Measurements from ENCODE around the gene KLF7.

Gene KLF7

DNA sequence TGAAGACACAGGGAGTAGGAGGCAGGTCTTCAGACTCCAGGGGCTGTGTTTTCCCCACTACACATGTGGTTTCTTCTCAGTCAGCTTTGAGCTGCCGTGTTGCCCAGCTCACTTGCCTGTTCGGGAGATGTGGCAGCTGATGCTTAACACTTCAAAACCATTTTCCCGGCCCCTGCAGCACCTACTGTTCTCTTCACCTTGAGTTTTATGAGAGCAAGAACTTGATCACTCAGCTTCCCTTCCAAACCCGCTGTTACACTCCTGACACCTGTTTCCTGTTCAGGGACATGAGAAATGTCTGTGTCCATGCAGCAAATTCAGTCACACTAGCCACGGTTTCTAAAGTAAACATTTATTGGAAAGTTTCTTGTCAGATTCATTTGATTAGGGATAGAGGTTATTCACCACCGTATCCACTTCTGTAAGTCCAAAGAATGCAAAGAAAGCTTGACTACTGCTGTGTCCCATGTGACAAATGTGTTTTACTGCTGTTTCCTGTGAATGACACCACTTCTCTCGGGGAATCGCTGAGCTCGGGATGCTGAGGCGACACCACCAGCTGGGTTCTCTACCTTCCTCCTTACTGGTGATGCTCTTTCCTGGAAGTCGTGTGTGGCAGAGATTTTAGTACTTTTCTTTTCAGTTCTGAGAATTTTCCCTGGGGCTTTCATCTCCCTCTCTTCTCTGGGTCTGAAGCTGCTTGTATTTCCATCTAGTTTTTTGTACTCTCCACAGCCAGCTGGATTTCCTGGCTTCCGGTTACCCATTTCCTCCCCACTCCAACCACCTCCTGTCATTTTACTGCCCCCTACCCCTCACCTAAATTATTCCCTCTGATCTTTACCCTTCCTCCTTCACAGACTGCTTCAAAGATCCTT is 91.7 kb downstream of the KLF7 start:
- peaks cover 0 to 20% (median 13%) of the 10 kb centered on the region in 5 donors for H3K4me1 ChIP-seq (ENCODE audit: control insufficient read depth in 5 of 5, insufficient read depth in 5 of 5, low read length in 5 of 5)
- H3K9ac ChIP-seq (ENCODE audit: low read length in 5 of 5), result peak overlapping the region in 1 of 5 donors; percentile 33
- H3K36me3 ChIP-seq (ENCODE audit: control insufficient read depth in 5 of 5, insufficient read depth in 5 of 5, low read length in 5 of 5), result peaks cover 2 to 13% (median 6%) of the 10 kb centered on the region in 5 donors
- H3K4me3 ChIP-seq (ENCODE audit: low read depth in 1 of 5, low read length in 5 of 5), result peak overlapping the region in 2 of 5 donors; percentile 8 to 12
- no peaks in the 10 kb centered on the region for H3K9me3 ChIP-seq (ENCODE audit: control insufficient read depth in 5 of 5, low read length in 5 of 5)
- peak overlapping the region; percentile 58 for H3K27ac ChIP-seq (ENCODE audit: low read depth, low read length)
- H3K27me3 ChIP-seq (ENCODE audit: control insufficient read depth in 5 of 5, insufficient read depth in 4 of 5, low read length in 5 of 5), result no peaks in the 10 kb centered on the region

GRCh38 chr2:207073412-207073800 is 92.3 kb downstream of the KLF7 start:
- H3K4me1 ChIP-seq (ENCODE audit: control insufficient read depth in 5 of 5, insufficient read depth in 5 of 5, low read length in 5 of 5), result peaks cover 0 to 20% (median 13%) of the 10 kb centered on the region in 5 donors
- H3K27me3 ChIP-seq (ENCODE audit: control insufficient read depth in 5 of 5, insufficient read depth in 4 of 5, low read length in 5 of 5), result no peaks in the 10 kb centered on the region
- peaks cover 2 to 7% (median 5%) of the 10 kb centered on the region in 5 donors for H3K36me3 ChIP-seq (ENCODE audit: control insufficient read depth in 5 of 5, insufficient read depth in 5 of 5, low read length in 5 of 5)
- H3K27ac ChIP-seq (ENCODE audit: low read depth, low read length), result no peak overlapping the region
- no peaks in the 10 kb centered on the region for H3K9me3 ChIP-seq (ENCODE audit: control insufficient read depth in 5 of 5, low read length in 5 of 5)
- H3K9ac ChIP-seq (ENCODE audit: low read length in 5 of 5), result no peak overlapping the region
- H3K4me3 ChIP-seq (ENCODE audit: low read depth in 1 of 5, low read length in 5 of 5), result no peak overlapping the region

DNA sequence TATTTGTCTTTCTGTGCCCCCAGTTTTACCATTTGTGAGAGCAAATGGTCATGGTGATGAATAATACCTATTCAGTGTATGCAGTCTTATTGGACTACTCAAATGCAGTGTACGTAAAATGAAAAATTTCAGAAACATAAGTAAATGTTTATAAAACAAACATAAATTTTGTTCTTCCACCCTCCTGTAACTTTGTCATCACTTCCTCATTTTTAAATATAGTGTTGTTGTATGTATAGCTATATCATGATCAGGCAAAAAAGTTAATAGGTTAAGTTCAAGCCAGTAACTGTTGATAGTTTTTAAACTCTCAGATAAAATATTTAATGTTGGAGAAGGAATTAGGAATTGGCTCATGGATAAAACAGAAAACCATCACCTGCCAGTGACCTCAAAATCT is 93.2 kb downstream of the KLF7 start:
- H3K9ac ChIP-seq (ENCODE audit: low read length in 5 of 5), result no peak overlapping the region
- no peak overlapping the region for H3K4me3 ChIP-seq (ENCODE audit: low read depth in 1 of 5, low read length in 5 of 5)
- no peaks in the 10 kb centered on the region for H3K27me3 ChIP-seq (ENCODE audit: control insufficient read depth in 5 of 5, insufficient read depth in 4 of 5, low read length in 5 of 5)
- peaks cover 0 to 3% (median 0%) of the 10 kb centered on the region in 5 donors for H3K36me3 ChIP-seq (ENCODE audit: control insufficient read depth in 5 of 5, insufficient read depth in 5 of 5, low read length in 5 of 5)
- H3K4me1 ChIP-seq (ENCODE audit: control insufficient read depth in 5 of 5, insufficient read depth in 5 of 5, low read length in 5 of 5), result peaks cover 0 to 26% (median 18%) of the 10 kb centered on the region in 5 donors
- H3K9me3 ChIP-seq (ENCODE audit: control insufficient read depth in 5 of 5, low read length in 5 of 5), result no peaks in the 10 kb centered on the region
- no peak overlapping the region for H3K27ac ChIP-seq (ENCODE audit: low read depth, low read length)

GRCh38 chr2:207071820-207072219 is 93.9 kb downstream of the KLF7 start:
- H3K27ac ChIP-seq (ENCODE audit: low read depth, low read length), result no peak overlapping the region

DNA sequence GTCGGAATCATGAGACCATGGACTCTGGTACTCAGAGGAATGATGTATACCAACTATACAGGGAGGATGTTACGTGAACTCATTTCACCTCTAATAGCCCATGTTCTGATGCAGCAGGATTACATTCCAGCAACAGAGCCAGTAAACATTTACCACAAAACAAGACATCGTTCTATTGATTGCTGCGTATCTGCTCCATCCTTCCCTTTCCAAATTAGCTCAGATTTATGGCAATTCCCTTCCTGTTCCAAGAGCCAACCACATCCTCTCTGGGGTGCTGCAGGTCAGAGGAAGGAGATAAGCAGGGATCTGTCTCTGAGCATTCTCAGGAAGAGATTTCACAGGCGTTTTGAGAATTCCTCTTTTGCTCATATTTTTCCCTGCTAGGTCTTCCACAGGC is 98.3 kb downstream of the KLF7 start:
- H3K27me3 ChIP-seq (ENCODE audit: control insufficient read depth in 5 of 5, insufficient read depth in 4 of 5, low read length in 5 of 5), result no peaks in the 10 kb centered on the region
- H3K27ac ChIP-seq (ENCODE audit: low read depth, low read length), result no peak overlapping the region
- no peak overlapping the region for H3K4me3 ChIP-seq (ENCODE audit: low read depth in 1 of 5, low read length in 5 of 5)
- peaks cover 0 to 20% (median 12%) of the 10 kb centered on the region in 5 donors for H3K4me1 ChIP-seq (ENCODE audit: control insufficient read depth in 5 of 5, insufficient read depth in 5 of 5, low read length in 5 of 5)
- H3K9me3 ChIP-seq (ENCODE audit: control insufficient read depth in 5 of 5, low read length in 5 of 5), result no peaks in the 10 kb centered on the region
- H3K36me3 ChIP-seq (ENCODE audit: control insufficient read depth in 5 of 5, insufficient read depth in 5 of 5, low read length in 5 of 5), result no peaks in the 10 kb centered on the region
- H3K9ac ChIP-seq (ENCODE audit: low read length in 5 of 5), result no peak overlapping the region

More at GRCh38 chr2:207071820-207072219, 93.9 kb downstream of the KLF7 start:
- Histone ChIP-seq H3K9me3 (ENCODE audit: control insufficient read depth in 5 of 5, low read length in 5 of 5) (no peaks in the 10 kb centered on the region), H3K27me3 (ENCODE audit: control insufficient read depth in 5 of 5, insufficient read depth in 4 of 5, low read length in 5 of 5) (no peaks in the 10 kb centered on the region), H3K4me1 (ENCODE audit: control insufficient read depth in 5 of 5, insufficient read depth in 5 of 5, low read length in 5 of 5) (peaks cover 0 to 33% (median 25%) of the 10 kb centered on the region in 5 donors), H3K36me3 (ENCODE audit: control insufficient read depth in 5 of 5, insufficient read depth in 5 of 5, low read length in 5 of 5) (peaks cover 0 to under 1% (median 0%) of the 10 kb centered on the region in 5 donors), H3K4me3 (ENCODE audit: low read depth in 1 of 5, low read length in 5 of 5) (no peak overlapping the region), H3K9ac (ENCODE audit: low read length in 5 of 5) (no peak overlapping the region)

GRCh38 chr2:207066791-207067460 is 98.8 kb downstream of the KLF7 start:
- Histone ChIP-seq H3K27ac (ENCODE audit: low read depth, low read length) (no peak overlapping the region), H3K4me1 (ENCODE audit: control insufficient read depth in 5 of 5, insufficient read depth in 5 of 5, low read length in 5 of 5) (peaks cover 0 to 20% (median 12%) of the 10 kb centered on the region in 5 donors), H3K9me3 (ENCODE audit: control insufficient read depth in 5 of 5, low read length in 5 of 5) (no peaks in the 10 kb centered on the region), H3K4me3 (ENCODE audit: low read depth in 1 of 5, low read length in 5 of 5) (no peak overlapping the region), H3K9ac (ENCODE audit: low read length in 5 of 5) (no peak overlapping the region), H3K36me3 (ENCODE audit: control insufficient read depth in 5 of 5, insufficient read depth in 5 of 5, low read length in 5 of 5) (no peaks in the 10 kb centered on the region), H3K27me3 (ENCODE audit: control insufficient read depth in 5 of 5, insufficient read depth in 4 of 5, low read length in 5 of 5) (no peaks in the 10 kb centered on the region)

DNA sequence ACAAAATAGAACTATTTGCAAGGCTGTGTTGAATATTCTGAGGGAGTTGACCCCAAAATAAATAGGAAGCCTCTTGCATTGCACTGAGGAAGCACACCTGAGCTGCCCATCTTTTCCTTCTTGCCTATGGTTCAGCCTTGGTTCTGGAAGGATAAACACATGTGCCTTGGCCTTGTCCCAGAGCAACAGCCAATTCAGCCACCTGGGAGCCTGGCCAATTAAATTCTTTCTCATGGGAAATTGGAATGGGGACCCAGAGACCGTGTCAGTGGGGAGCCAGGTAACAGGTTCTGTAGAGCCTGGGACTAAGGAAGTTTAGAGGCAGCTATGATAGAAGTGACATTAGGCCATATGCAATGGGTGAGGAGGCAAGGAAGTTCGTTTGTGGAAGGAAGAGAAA is 99.6 kb downstream of the KLF7 start:
- Histone ChIP-seq H3K27ac (ENCODE audit: low read depth, low read length) (no peak overlapping the region), H3K4me1 (ENCODE audit: control insufficient read depth in 5 of 5, insufficient read depth in 5 of 5, low read length in 5 of 5) (peaks cover 0 to 20% (median 12%) of the 10 kb centered on the region in 5 donors), H3K9me3 (ENCODE audit: control insufficient read depth in 5 of 5, low read length in 5 of 5) (no peaks in the 10 kb centered on the region), H3K4me3 (ENCODE audit: low read depth in 1 of 5, low read length in 5 of 5) (no peak overlapping the region), H3K36me3 (ENCODE audit: control insufficient read depth in 5 of 5, insufficient read depth in 5 of 5, low read length in 5 of 5) (no peaks in the 10 kb centered on the region), H3K9ac (ENCODE audit: low read length in 5 of 5) (no peak overlapping the region), H3K27me3 (ENCODE audit: control insufficient read depth in 5 of 5, insufficient read depth in 4 of 5, low read length in 5 of 5) (no peaks in the 10 kb centered on the region)

GRCh38 chr2:207064128-207064690 is 101.5 kb downstream of the KLF7 start:
- H3K27ac ChIP-seq (ENCODE audit: low read depth, low read length), result no peak overlapping the region
- H3K27me3 ChIP-seq (ENCODE audit: control insufficient read depth in 5 of 5, insufficient read depth in 4 of 5, low read length in 5 of 5), result no peaks in the 10 kb centered on the region
- H3K4me1 ChIP-seq (ENCODE audit: control insufficient read depth in 5 of 5, insufficient read depth in 5 of 5, low read length in 5 of 5), result peaks cover 0 to 20% (median 12%) of the 10 kb centered on the region in 5 donors
- H3K4me3 ChIP-seq (ENCODE audit: low read depth in 1 of 5, low read length in 5 of 5), result no peak overlapping the region
- H3K36me3 ChIP-seq (ENCODE audit: control insufficient read depth in 5 of 5, insufficient read depth in 5 of 5, low read length in 5 of 5), result no peaks in the 10 kb centered on the region
- no peak overlapping the region for H3K9ac ChIP-seq (ENCODE audit: low read length in 5 of 5)
- no peaks in the 10 kb centered on the region for H3K9me3 ChIP-seq (ENCODE audit: control insufficient read depth in 5 of 5, low read length in 5 of 5)

GRCh38 chr2:207061181-207061580 is 104.6 kb downstream of the KLF7 start:
- Histone ChIP-seq H3K4me3 (ENCODE audit: low read depth in 1 of 5, low read length in 5 of 5) (no peak overlapping the region), H3K27ac (ENCODE audit: low read depth, low read length) (no peak overlapping the region), H3K27me3 (ENCODE audit: control insufficient read depth in 5 of 5, insufficient read depth in 4 of 5, low read length in 5 of 5) (no peaks in the 10 kb centered on the region), H3K9ac (ENCODE audit: low read length in 5 of 5) (no peak overlapping the region), H3K36me3 (ENCODE audit: control insufficient read depth in 5 of 5, insufficient read depth in 5 of 5, low read length in 5 of 5) (no peaks in the 10 kb centered on the region), H3K9me3 (ENCODE audit: control insufficient read depth in 5 of 5, low read length in 5 of 5) (no peaks in the 10 kb centered on the region), H3K4me1 (ENCODE audit: control insufficient read depth in 5 of 5, insufficient read depth in 5 of 5, low read length in 5 of 5) (peaks cover 0 to 4% (median 0%) of the 10 kb centered on the region in 5 donors)

DNA sequence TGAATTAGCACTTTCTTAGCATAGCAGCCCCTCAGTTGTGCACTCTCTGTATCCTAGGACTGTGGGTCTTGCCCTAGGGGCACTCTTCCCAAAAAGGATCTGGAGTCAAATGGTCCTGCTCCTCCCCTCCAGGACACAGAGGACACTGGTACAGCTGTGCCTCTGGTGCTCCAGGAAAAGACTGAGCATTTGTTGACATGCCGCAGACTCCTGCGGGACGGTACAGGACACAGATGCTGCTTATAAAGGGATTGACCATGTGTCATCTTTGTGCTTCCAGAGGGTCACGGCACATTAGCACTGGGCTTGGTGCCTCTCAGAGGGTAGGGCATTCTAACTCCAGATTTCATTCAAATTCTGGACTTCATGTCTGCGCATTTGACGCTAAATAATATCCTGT is 110.5 kb downstream of the KLF7 start:
- H3K4me3 ChIP-seq (ENCODE audit: low read depth in 1 of 5, low read length in 5 of 5), result no peak overlapping the region
- no peak overlapping the region for H3K9ac ChIP-seq (ENCODE audit: low read length in 5 of 5)
- H3K9me3 ChIP-seq (ENCODE audit: control insufficient read depth in 5 of 5, low read length in 5 of 5), result no peaks in the 10 kb centered on the region
- no peaks in the 10 kb centered on the region for H3K27me3 ChIP-seq (ENCODE audit: control insufficient read depth in 5 of 5, insufficient read depth in 4 of 5, low read length in 5 of 5)
- H3K4me1 ChIP-seq (ENCODE audit: control insufficient read depth in 5 of 5, insufficient read depth in 5 of 5, low read length in 5 of 5), result no peaks in the 10 kb centered on the region
- H3K27ac ChIP-seq (ENCODE audit: low read depth, low read length), result no peak overlapping the region
- H3K36me3 ChIP-seq (ENCODE audit: control insufficient read depth in 5 of 5, insufficient read depth in 5 of 5, low read length in 5 of 5), result no peaks in the 10 kb centered on the region

Data from subcutaneous abdominal adipose tissue (tissue), 5 donors.